Islet of Langerhans (tissue), 1 donor: ENCODE measurements around the gene GOLGA8M.
"Not testable (repeated sequence)": the region's sequence is repeated elsewhere in the genome, so short reads cannot be mapped to it uniquely, and the experiment has no call there.

ENCODE experiments used
- FAIRE-seq: peaks from one replicate; lab custom pipeline; 2011; peaks lifted over from hg19 to GRCh38; lab: Jason Lieb, UNC

Gene GOLGA8M, protein sequence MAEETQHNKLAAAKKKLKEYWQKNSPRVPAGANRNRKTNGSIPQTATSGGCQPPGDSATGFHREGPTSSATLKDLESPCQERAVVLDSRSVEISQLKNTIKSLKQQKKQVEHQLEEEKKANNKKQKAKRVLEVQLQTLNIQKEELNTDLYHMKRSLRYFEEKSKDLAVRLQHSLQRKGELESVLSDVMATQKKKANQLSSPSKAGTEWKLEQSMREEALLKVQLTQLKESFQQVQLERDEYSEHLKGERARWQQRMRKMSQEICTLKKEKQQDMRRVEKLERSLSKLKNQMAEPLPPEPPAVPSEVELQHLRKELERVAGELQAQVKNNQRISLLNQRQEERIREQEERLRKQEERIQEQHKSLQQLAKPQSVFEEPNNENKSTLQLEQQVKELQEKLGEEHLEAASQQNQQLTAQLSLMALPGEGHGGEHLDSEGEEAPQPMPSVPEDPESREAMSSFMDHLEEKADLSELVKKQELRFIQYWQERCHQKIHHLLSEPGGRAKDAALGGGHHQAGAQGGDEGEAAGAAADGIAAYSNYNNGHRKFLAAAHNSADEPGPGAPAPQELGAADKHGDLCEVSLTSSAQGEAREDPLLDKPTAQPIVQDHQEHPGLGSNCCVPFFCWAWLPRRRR

DNA sequence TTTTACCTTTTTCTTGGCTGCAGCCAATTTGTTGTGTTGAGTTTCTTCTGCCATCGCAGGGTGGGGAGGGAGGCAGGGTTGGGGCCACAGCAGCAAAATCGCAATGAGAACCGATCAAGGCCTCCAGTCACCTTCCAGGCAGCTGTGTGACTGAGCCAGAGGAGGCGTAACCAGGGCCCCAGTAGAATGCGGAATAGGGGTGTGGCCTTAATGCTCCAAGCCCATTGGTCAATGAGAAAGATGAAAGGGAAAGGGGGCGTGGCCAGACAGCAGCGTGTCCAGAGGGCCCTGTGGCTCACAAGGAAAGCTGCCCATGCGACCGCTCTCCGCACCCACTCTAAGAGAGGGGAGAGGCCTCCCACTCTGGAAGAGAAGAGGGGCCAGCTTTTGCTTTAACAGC, at the start of gene GOLGA8M:
Gene GOLGA8M, minus strand, starts transcription at position 152 of the 400 bp plus-strand sequence. Its CDS starts 98 bp downstream, at position 54.
- FAIRE-seq = not testable (repeated sequence)

DNA sequence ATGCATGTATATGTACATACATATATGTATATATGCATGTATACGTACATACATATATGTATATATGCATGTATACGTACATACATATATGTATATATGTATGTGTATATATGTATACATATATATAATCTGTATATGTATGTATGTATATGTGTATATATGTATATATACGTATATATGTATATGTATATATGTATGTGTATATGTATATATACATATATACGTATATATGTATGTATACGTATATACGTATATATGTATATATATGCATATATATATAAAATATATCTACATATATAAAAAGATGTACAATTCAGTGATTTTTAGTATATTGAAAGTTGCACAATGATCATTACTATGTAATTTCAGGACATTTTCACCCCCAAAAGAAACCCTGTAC, 30.7 kb upstream of the GOLGA8M start:
- not testable (repeated sequence) for FAIRE-seq

DNA sequence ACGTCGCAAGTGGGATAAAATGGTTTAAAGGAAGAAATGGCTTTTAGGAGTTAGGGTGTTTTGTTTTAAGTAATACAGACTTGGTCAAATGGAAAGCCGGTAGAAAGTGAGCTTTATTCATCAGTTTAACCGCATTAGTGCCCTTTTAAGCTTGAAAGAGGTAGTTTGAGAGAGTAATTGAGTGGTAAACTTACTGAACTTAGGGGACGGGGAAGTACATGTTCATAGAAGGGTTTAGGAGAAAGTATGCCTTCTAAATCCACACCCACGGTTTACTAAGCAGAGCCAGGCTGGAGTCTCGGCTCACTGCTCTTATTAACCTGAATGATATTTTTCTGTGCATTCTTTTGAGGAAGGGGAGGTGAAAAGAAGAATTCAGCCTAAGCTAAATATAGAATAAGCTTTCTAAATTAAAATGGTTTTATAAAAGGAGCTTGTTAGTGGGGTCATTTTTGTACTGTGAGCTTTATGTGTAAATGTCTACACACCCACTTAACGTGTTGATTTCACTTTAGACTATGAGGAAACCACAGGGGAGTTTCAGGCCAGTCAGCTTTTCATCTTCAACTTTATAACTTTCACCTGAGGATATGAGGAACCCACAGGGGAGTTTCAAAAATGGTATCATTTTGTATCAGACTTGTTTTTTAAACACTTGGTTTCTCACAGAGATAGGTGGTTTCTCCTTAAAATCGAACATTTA, 26.5 kb upstream of the GOLGA8M start:
- FAIRE-seq = not testable (repeated sequence)

DNA sequence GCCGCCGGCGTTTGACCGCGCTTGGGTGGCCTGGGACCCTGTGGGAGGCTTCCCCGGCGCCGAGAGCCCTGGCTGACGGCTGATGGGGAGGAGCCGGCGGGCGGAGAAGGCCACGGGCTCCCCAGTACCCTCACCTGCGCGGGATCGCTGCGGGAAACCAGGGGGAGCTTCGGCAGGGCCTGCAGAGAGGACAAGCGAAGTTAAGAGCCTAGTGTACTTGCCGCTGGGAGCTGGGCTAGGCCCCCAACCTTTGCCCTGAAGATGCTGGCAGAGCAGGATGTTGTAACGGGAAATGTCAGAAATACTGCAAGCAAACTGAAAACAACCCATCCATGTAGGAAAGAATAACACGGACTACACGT, 26.0 kb upstream of the GOLGA8M start:
- not testable (repeated sequence) for FAIRE-seq

DNA sequence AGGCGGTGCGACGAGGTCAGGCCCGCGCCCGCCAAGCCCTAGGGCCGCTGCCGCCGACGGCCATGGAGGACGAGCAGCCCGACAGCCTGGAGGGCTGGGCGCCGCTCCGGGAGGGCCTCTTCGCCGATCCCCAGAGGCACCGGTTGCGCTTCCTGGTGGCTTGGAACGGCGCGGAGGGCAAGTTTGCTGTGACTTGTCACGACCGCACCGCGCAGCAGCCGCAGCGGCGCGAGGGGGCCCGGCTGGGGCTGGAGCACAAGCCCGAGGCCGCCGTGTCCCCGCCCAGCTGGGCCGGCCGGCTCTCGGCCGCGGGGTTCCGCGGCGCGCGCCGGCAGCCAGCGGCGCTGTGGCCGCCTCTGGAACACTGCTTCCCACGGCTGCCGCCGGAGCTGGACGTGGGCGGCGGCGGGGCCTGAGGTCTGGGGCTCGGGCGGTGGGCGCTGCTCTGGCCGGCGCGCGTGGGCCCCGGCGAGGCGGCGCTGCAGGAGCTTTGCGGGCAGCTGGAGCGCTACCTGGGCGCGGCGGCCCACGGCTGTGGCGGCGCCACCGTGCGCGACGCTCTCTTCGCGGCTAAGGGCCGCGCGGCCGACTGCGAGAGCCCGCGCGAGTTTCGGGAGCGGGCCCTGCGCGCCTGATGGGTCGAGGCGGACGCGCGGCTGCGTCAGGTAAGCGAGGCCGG, 25.4 kb upstream of the GOLGA8M start:
- not testable (repeated sequence) for FAIRE-seq

DNA sequence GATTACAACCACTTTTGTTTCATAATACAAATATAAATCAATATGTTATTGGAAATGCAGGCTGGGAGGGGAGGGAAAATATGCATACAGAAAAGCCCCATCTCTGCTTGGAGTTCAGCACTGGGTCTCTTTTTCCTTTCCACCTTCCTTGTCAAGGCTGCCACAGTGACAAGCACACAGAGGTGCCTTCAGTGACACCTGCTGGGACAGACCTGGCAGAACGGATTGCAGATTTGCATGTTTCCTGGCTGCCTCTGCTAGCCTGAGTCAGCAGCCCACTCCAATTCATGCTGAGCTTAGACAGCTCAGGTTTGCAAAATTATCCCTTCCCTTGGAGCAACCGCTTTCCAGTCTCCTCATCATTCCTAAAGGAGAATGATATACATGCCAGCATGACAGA, 15.8 kb upstream of the GOLGA8M start:
- FAIRE-seq = not testable (repeated sequence)

DNA sequence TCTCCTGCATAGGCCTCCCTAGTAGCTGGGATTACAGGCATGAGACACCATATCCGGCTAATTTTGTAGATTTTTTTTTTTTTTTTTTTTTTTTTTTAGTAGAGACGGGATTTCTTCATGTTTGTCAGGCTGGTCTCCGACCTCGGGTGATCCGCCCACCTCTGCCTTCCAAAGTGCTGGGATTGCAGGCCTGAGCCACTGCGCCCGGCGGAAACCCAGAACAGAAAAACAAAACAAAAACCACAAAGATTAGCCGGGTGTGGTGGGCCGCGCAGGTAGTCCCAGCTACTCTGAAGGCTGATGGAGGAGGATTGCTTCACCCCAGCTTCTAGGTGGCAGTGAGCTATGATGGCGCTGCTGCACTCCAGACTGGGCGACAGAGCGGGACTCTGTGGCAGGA, 14.8 kb upstream of the GOLGA8M start:
- FAIRE-seq = not testable (repeated sequence)

DNA sequence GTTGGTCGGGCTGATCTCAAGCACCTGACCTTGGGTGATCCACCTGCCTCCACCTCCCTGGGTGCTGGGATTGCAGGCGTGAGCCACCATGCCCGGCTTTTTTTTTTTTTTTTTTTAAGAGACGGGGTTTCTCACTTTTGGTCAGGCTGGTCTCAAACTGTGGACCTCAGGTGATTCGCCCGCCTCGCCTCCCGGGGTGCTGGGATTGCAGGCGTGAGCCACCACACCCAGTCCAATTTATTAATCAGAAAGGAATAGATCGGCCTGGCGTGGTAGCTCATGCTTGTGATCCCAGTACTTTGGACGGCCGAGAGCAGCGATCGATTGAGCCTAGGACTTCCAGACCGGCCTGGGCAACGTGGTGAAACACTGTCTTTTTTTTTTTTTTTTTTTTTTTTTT, 13.9 kb upstream of the GOLGA8M start:
- no peak for FAIRE-seq

DNA sequence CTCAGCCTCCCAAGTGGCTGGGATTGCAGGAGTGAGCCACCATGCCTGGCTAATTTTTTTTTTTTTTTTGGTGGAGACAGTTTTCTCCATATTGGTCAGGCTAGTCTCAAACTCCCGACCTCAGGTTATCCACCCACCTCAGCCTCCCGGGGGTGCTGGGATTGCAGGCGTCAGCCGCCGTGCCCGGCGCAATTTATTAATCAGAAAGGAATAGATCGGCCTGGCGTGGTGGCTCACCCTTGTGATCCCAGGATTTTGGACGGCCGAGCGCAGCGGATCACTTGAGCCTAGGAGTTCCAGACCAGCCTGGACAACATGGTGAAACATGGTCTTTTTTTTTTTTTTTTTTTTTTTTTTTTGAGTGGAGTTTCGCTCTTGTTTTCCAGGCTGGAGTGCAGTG, 13.3 kb upstream of the GOLGA8M start:
- FAIRE-seq = no peak

DNA sequence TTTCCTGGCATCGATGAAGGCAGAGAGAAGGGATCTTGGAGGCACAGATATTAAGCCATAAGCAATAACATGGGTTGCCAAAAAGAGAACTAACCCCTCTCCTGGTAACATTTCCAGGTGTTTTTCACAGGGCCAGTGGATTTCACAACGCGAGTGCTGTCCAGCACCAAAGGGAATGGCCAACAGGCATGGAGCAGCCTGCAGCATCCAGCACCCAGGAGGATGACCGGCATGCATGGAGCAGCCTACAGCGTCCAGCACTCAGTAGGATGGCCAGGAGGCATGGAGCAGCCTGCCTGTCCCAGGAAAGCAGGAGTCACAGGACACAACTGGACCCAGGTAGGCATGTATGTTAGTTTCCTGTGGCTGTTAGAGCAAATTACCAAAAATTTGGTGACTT, 11.8 kb upstream of the GOLGA8M start:
- FAIRE-seq = not testable (repeated sequence)

DNA sequence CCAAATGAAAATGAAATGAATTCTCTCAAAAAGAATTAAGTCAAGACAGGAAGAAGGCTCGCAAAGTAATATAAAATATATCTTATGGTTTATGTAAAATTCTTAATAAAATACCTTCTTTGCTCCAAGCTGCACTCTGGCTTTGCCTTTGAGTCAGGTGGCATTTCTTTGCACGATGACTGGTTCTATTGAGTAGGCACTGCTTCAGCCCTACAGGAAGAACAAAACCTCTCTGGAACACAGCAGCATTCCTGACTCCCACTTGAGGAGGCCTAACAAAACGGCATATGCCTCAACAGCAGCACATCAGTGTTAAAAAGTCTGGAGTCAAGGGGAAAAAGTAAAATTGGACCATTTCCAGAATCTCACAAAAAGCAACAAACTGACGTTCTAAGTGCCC, 7.4 kb upstream of the GOLGA8M start:
- FAIRE-seq = not testable (repeated sequence)

DNA sequence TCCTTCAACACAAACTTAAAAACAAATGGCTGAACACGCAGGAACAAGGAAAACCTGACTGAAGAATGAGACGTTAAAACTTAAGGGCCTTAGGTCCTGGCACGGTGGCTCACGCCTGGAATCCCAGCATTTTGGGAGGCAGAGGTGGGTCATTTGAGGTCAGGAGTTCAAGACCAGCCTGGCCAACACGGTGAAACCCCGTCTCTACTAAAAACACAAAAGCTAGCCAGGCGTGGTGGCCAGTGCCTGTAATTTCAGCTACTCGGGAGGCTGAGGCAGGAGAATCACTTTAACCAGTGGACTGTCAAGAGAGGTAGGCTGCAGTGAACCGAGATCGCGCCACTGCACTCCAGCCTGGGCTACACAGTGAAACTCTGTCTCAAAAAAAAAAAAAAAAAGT, 6.4 kb upstream of the GOLGA8M start:
- FAIRE-seq = not testable (repeated sequence)

DNA sequence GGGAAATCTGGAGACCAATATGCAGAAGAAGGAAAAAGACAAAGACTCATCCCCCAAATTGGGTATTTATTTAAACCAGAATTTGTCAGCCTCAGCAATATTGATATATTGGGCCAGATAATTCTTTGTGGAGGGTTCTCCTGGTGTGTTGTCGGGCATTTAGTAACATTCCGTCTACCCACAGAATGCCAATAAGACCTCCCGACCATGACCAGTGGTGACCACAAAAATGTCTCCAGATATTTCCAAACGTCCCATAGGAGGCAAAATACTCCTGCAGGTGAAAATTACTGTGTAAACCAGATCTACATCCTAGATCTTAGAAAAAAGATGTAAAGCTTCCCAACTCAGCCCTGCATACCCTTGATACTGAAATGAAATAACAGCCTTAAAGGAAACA, 2.0 kb upstream of the GOLGA8M start:
- not testable (repeated sequence) for FAIRE-seq

DNA sequence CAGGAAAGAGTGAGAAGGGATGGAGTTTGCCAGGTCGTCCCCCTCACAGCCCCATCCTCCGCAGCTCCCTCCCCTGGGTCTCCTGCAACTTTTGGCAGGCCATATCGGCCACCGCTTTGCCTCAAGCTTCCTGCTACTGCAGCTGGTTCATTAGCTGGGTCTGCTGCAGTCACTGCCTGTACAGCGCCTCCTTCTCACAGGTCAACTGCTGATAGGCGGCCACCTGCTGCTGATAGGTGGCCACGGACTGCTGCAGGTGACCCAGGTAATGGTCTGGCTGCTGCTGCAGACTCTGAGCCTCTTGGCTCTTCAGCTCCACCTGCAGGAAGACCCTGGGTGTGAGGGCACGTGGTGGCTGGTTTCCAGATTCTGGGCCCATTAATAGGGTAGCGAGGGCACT, 8.3 kb downstream of the GOLGA8M start:
- FAIRE-seq = not testable (repeated sequence)

DNA sequence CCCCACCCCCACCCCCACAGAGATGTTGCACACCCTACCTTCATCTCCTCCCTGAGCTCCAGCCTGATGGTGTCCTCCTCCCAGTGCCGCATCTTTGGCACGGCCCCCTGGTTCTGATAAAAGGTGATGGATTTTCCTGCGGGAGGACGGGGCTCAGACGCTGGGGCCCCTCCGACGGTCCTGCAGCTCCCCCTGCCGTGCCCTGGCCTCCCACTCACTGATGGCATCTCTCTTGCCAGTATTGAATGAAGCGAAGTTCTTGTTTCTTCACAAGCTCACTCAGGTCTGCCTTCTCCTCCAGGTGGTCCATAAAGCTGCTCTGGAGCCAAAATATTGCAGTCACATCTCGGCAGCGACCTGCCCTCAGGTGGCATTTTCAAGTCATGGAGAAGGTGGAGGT, 9.8 kb downstream of the GOLGA8M start:
- not testable (repeated sequence) for FAIRE-seq

DNA sequence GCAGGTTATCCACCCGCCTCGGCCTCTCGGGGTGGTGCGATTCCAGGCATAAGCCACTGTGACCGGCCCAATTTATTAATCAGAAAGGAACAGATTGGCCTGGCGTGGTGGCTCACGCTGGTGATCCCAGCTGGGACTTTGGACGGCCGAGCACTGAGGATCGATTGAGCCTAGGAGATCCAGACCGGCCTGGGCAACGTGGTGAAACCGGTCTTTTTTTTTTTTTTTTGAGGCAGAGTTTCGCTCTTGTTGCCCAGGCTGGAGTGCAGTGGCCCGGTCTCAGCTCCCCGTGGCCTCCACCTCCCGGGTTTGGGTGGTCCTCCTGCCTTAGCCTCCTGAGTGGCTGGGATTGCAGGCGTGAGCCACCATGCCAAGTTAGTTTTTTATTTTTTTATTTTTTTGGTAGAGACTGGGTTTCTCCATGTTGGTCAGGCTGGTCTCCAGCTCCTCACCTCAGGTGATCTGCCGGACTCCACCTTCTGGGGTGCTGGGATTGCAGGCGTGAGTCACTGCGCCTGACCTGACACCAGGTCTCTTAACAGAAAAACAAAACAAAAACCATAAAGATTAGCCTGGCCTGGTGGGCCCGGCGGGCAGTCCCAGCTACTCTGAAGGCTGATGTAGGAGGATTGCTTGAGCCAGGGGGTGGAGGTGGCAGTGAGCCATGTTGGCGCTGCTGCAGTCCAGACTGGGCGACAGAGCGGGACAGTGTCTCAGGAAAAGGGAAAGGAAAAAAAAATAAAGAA, 18.0 kb downstream of the GOLGA8M start:
- FAIRE-seq = not testable (repeated sequence)

DNA sequence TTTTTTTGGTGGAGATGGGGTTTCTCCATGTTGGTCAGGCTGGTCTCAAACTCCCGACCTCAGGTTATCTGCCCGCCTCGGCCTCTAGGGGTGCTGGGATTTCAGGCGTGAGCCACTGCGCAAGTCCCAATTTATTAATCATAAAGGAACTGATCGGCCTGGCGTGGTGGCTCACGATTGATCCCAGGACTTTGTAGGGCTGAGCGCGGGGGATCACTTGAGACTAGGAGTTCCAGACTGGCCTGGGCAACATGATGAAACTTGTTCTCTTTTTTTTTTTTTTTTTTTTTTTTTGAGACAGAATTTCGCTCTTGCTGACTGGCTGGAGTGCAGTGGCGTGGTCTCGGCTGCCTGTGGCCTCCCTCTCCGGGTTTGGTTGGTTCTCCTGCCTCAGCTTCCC, 19.2 kb downstream of the GOLGA8M start:
- FAIRE-seq = not testable (repeated sequence)

DNA sequence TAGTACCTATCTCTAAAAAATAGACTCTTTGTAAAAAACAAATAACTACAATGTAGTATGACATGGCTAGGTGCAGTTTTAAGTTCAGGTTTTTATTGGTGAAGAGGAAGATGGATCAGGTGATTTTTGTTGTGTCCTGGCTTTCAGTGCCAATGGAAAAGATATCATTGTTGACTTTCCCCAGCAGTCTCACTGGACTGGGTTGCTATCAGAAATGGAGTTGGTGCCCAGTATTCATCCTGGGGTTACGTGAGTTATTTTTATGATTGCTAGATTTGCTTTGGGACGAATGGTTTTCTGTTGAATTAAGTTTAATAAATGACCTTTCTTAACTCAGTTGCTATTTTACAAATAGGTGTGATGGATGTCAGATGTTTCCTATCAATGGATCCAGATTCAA, 38.7 kb downstream of the GOLGA8M start:
- not testable (repeated sequence) for FAIRE-seq

DNA sequence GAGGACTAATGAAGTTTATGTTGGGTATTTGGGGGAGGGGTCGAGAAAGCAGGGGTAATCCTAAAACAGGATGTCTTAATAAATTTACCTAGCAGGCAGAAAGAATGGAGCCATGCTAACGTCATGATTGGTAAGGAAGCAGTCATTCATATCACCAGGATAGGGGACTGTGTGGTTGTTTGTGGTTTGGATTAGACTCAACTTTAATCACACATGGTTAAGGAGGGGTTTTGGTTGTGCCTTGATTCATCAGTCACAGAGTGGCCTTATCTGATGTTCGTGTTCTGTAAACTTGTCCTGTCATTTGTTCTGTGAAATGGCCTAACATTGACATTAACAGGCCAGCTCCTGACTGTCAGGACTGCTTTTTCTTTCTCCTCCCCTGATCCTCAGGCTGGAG, 40.1 kb downstream of the GOLGA8M start:
- FAIRE-seq = not testable (repeated sequence)

DNA sequence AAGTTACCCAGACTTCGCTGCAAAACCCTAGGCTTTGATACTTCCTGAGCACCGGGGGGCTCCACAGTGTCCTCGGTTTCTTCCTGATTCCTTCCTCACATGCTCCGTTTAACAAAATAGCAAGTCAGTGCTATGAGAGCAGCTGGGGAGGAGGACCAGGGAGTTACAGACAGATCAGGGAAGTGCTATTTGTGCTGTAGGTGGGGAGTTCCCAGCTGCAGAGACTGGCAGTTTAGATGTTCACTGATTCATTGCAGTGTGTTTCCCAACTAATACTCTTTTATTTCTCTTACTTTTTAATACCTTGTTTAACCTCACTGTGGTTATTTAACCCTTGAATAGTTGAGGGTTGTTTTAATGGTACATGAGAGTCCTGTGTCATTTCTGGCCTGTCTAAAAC, 45.8 kb downstream of the GOLGA8M start:
- not testable (repeated sequence) for FAIRE-seq

DNA sequence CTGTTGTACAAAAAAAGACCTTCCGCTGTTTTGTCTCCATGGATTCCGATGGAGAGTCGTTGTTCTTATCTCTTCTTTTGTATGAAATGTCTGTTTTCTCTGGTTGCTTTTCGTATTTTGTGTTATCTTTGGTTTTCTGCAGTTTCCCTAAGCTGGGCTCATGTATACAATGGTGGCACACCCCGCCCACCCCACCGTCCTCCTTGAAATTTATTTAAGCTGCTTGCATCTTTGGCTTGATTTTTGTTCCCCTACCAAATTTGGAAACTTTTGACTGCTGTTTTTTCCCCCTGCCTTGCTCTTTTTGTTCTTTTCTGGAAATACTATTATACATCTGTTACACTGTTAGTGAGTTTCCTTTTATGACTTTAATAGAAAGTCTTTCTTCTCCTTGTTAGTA, 47.6 kb downstream of the GOLGA8M start:
- FAIRE-seq = not testable (repeated sequence)

DNA sequence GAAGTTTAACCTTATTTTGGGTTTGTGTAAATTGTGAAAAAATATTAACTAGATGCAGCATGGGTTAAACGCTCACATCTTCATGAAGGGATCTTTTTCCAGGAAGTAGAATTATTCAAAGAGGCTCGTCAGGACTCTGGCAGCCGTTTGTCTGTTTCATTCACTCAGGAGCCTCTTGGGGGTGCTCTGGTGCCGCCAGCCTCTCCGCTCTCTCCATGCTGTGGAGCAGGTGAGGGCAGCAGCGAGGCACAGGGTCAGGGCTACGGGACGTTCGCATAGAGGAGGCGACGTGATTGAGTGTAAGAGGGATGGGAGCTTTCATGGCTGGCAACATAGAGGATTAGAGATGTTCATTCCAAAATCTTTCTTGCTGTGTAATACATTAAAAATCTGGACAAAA, 48.5 kb downstream of the GOLGA8M start:
- FAIRE-seq = not testable (repeated sequence)
